Mammary microvascular endothelial cell (primary cell): ENCODE measurements around the gene USP9Y. TPM values are rescaled to one million over a fixed set of nuclear protein-coding genes. Genes with fewer than 3 reads are reported as not detected.

Experiments
- total RNA-seq: library from RNA; depleted of rRNA; stranded (reverse); fragments of >200 nt; gene quantifications from 2 replicates; pipeline ENCODE4 v1.2.3, GENCODE V29; 2015

Gene USP9Y, protein sequence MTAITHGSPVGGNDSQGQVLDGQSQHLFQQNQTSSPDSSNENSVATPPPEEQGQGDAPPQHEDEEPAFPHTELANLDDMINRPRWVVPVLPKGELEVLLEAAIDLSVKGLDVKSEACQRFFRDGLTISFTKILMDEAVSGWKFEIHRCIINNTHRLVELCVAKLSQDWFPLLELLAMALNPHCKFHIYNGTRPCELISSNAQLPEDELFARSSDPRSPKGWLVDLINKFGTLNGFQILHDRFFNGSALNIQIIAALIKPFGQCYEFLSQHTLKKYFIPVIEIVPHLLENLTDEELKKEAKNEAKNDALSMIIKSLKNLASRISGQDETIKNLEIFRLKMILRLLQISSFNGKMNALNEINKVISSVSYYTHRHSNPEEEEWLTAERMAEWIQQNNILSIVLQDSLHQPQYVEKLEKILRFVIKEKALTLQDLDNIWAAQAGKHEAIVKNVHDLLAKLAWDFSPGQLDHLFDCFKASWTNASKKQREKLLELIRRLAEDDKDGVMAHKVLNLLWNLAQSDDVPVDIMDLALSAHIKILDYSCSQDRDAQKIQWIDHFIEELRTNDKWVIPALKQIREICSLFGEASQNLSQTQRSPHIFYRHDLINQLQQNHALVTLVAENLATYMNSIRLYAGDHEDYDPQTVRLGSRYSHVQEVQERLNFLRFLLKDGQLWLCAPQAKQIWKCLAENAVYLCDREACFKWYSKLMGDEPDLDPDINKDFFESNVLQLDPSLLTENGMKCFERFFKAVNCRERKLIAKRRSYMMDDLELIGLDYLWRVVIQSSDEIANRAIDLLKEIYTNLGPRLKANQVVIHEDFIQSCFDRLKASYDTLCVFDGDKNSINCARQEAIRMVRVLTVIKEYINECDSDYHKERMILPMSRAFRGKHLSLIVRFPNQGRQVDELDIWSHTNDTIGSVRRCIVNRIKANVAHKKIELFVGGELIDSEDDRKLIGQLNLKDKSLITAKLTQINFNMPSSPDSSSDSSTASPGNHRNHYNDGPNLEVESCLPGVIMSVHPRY (N-terminal part only)
- total RNA-seq, result not detected in 2 replicates

GRCh38 chrY:12701181-12701695 lies at the start of gene USP9Y:
USP9Y (plus strand) TSS chrY:12701231; CDS start chrY:12709448, 8,217 bp downstream.

DNA sequence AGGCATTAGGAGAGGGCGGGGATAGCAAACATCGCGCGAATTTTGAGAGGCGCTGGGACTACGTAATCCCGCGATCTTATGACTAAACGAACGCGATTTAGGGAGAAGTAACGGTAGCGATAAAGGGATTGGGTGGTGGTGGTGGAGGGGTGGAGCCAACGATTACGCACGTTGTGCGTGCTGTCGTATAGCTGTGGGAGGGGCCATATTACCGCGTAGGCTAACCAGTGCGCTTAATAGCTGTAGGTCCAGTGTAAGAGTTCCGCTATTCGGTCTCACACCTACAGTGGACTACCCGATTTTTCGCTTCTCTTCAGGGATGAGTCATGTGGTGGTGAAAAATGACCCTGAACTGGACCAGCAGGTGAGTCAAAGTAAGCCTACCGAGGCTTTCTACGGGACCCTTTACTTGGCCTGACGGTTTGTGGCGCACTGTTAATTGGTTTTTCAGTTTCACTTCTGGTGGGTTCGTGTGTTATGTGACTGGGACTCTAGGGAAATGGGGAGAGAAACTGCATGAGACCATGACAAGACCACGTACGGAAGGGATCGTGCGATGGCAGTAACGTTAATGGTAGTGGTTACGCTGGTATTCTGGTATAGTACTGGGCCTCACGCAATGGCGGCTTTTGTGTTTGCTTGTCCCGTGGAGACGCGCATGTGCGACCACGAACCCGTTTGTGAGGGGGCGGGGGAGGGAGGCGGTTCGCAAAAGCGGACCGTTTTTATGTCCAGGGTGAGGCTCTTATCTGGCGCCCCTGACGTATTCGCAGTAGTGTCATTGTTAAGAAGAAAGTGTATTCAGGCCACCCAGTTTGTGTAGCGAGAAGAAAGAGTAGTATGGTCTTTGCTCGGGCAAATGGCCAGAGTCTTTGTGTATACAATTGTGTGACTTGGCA lies 203.8 kb downstream of the USP9Y start, which contains the start of gene DDX3Y:
Gene DDX3Y (plus strand): TSS at position 251 of the 899 bp plus-strand sequence. CDS start 69 bp downstream, at position 320.

Other genes with a start within 250 kb of the USP9Y start
- gene DDX3Y, start 203.6 kb downstream of the USP9Y start, total RNA-seq, result not detected in 2 replicates